Activated CD4-positive, alpha-beta T cell treated with anti-CD3 and anti-CD28 coated beads for 48 hours (primary cell): ENCODE data around the gene SDK2.

ENCODE experiments used
- DNase-seq: peaks from one replicate; pipeline ENCODE4 v3.0.0-alpha.2; 2020

The SDK2 gene

GRCh38 chr17:73439597-73439996, 204.6 kb downstream of the SDK2 start:
- no peak for DNase-seq

GRCh38 chr17:73437826-73438225, 206.4 kb downstream of the SDK2 start:
- DNase-seq, result no peak

DNA sequence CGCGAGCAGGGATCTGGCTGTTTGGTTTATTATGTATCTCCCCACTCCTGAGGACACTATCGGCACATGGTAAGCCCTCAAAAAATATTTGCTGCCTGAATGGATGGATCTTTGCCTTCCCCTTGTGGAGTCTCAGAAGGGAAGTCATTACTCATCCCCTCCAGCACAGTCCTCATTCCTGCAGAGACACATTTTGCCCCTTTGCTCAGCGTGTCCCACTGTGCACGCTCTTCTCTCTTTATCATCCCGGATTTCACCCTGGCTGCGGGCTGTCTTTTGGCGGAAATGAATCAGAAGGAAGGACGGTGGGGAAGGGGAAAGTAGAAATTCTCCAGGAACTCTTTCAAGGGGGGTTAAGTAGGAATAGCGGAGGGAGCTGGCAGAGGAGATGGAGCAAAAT, 207.3 kb downstream of the SDK2 start:
- DNase-seq, result no peak

- DNase-seq, result no peak
Measured at GRCh38 chr17:73435412-73435811, 208.8 kb downstream of the SDK2 start.

DNA sequence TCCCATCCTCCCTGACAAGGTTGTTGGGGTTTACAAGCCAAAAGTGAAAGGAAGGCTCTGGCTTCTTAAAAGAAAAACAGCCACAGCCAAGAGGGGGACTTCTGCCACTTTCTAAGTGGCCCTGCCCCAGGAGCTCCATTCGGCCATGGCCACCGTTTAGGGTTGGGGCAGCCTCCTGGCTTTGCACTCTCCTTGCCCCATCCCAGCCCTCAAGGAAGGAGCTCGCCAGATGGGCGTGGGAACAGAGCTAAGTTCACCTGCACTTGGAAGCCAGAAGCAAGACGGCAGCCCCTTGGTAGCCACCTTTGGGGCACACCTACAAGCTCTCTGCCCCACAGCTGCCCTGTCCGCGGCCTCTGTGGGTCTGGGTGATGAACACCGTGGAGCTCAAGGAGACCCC, 210.1 kb downstream of the SDK2 start:
- no peak for DNase-seq

GRCh38 chr17:73433501-73433900, 210.7 kb downstream of the SDK2 start:
- DNase-seq, result no peak

DNA sequence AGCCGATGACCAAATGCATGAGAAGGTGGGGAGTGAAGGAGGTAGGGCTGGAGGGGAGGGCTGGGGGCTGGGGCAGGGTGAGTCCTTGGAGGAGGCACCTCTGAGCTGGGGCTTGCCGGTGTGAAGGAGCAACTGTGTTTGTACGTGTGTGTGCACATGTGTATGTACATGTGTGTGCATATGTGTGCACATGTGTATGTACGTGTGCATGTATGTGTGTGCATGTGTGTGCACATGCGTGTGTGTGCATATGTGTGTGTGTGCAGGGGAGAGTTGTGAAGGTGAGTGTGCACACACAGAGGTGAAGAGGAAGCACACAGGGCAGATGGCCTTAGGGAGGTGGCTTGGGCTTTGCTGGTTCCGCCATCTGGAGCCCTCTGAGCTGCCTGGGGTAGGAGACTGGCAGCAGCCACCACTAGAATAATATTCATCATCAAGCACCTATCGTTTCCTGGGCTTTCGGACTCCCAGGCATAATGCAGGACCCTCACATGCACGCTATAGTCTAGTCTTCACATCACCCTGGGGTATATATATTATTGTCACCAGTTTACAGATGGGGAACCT, 211.5 kb downstream of the SDK2 start:
- DNase-seq, result no peak

GRCh38 chr17:73431401-73432205, 212.6 kb downstream of the SDK2 start:
- DNase-seq, result no peak

- peak; percentile 7 for DNase-seq
Measured at GRCh38 chr17:73430848-73431247, 213.4 kb downstream of the SDK2 start.

GRCh38 chr17:73430165-73430680, 214.0 kb downstream of the SDK2 start:
- DNase-seq, result no peak

- DNase-seq, result peak; percentile 93
Measured at GRCh38 chr17:73429440-73430164, 214.6 kb downstream of the SDK2 start.

- no peak for DNase-seq
Measured at GRCh38 chr17:73427198-73427597, 217.0 kb downstream of the SDK2 start.

GRCh38 chr17:73424571-73424970, 219.7 kb downstream of the SDK2 start:
- no peak for DNase-seq

DNA sequence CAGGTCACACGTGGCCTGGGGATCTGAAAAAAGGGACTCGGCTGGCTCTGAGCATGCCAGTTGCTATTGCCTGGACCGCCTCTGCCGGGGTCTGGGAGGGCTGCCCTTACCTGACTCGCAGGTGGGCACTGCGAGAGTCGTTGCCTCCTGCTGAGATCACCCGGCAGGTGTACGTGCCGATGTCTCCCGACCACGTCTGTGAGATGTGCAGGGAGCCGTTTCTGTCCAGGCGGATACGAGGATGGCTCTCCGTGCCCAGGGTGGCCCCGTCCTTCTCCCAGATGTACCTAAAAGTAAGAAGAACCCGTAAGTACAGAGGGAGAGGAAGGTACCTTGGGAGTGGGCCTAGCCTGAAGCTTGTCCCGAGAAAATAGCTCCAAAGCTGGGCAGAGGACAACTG, 220.4 kb downstream of the SDK2 start:
- DNase-seq, result no peak

GRCh38 chr17:73423159-73423715, 221.0 kb downstream of the SDK2 start:
- no peak for DNase-seq

GRCh38 chr17:73422121-73422520, 222.1 kb downstream of the SDK2 start:
- DNase-seq, result no peak

DNA sequence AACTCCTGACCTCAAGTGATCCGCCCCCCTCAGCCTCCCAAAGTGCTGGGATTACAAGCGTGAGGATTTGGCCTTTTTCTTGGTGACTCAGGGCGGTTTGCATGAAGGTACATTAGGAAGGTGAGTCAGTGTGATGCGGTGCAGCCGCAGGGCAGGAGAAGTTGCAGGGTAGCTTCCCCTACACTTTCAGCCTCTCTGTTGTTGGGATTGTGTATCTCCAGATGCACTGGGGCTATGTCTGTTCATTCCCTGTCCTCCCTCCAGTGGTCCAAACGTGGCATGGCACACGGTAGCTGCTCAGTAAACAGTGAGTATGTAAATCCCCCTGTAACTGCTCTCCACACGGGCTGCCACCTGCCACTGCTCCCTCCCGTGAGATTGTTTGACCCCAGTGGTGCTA, 223.3 kb downstream of the SDK2 start:
- DNase-seq, result no peak

- no peak for DNase-seq
Measured at GRCh38 chr17:73419881-73420280, 224.4 kb downstream of the SDK2 start.

- DNase-seq, result no peak
Measured at GRCh38 chr17:73419051-73419450, 225.2 kb downstream of the SDK2 start.

DNA sequence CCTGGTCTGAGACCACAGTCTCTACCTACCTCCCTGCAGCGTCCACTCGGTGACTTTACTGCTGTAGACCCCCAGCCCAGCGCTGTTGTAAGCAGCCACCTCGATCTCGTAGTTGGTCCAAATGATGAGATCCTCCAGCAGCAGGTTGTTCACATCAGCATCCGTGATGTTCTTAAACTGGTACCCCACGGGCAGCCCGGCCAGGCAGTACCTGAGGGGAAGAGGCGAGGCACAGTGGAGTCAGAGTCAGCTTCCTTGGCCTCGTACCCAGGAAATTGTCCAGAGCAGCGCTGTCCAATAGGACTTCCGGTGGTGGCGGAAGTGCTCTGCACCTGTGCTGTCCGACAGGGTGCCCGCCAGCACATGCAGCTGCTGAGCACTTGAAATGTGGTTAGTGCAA, 228.5 kb downstream of the SDK2 start:
- DNase-seq, result no peak

GRCh38 chr17:73414171-73414955, 229.9 kb downstream of the SDK2 start:
- DNase-seq, result no peak

DNA sequence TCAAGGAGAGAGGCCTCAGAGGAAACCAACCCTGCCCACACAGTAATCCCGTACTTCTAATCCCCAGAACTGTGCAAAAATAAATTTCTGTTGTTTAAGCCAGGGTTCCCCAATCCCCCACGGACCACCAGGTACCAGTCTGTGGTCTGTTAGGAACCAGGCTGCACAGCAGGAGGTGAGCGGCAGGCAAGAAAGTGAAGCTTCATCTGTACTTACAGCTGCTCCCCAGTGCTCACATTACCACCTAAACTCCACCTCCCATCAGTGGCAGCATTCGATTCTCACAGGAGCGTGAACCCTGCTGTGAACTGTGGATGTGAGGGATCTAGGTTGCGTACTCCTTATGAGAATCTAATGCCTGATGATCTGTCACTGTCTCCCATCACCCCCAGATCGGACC, 231.3 kb downstream of the SDK2 start:
- DNase-seq, result no peak

- DNase-seq, result no peak
Measured at GRCh38 chr17:73411313-73411747, 232.9 kb downstream of the SDK2 start.
